SIG-M5 (cell line): ENCODE data around the gene SLU7.

Experiments
- DNase-seq: peaks from one replicate; lab custom pipeline; 2025; lab: John Stamatoyannopoulos, UW

SLU7 gene

GRCh38 chr5:160367261-160367660 is 51.6 kb downstream of the SLU7 start:
- DNase-seq: no peak

GRCh38 chr5:160366230-160366629 is 52.7 kb downstream of the SLU7 start:
- no peak for DNase-seq

GRCh38 chr5:160363660-160364395 is 55.1 kb downstream of the SLU7 start:
- DNase-seq: no peak

GRCh38 chr5:160363211-160363610 is 55.7 kb downstream of the SLU7 start:
- DNase-seq: no peak

- DNase-seq: no peak
These were observed 57.2 kb downstream of the SLU7 start for GRCh38 chr5:160361624-160362228.

GRCh38 chr5:160360310-160360709 is 58.6 kb downstream of the SLU7 start:
- no peak for DNase-seq

- DNase-seq: no peak
These were observed 59.1 kb downstream of the SLU7 start for GRCh38 chr5:160359816-160360215.

- DNase-seq: no peak
These were observed 59.6 kb downstream of the SLU7 start for GRCh38 chr5:160359242-160359641.

GRCh38 chr5:160357861-160358411 is 60.9 kb downstream of the SLU7 start:
- DNase-seq: no peak

- DNase-seq: no peak
These were observed 61.5 kb downstream of the SLU7 start for GRCh38 chr5:160357394-160357793.

GRCh38 chr5:160356550-160357347 is 62.1 kb downstream of the SLU7 start:
- no peak for DNase-seq

GRCh38 chr5:160354666-160355065 is 64.2 kb downstream of the SLU7 start:
- no peak for DNase-seq

- no peak for DNase-seq
These were observed 65.5 kb downstream of the SLU7 start for GRCh38 chr5:160353379-160353778.

GRCh38 chr5:160352308-160352707 is 66.6 kb downstream of the SLU7 start:
- no peak for DNase-seq
